H9 (cell line): Measurements from ENCODE around the gene USP5. TPM values are rescaled to one million over a fixed set of nuclear protein-coding genes. Genes with fewer than 3 reads are reported as not detected.
A peak's percentile ranks its signal among the peaks of the same experiment; 100 is the strongest.

ENCODE experiments used
- DNase-seq: peaks from one replicate; pipeline ENCODE4 v3.0.0-alpha.2; 2017
- H2AFZ ChIP-seq: one replicate; pipeline ENCODE4 v1.6.1; 2013; ENCODE audit warnings: mild to moderate bottlenecking, low read length, control low read depth, moderate library complexity
- H2AK5ac ChIP-seq: 2 replicates; pipeline ENCODE4 v1.6.1; 2013; ENCODE audit warnings: low read length, control low read depth, mixed read lengths; ENCODE audit not compliant: insufficient read length
- H2BK120ac ChIP-seq: one replicate; pipeline ENCODE4 v1.6.1; 2013; ENCODE audit warnings: low read depth, mild to moderate bottlenecking, low read length, control low read depth, inconsistent platforms; ENCODE audit not compliant: poor library complexity, severe bottlenecking
- H2BK12ac ChIP-seq: 2 replicates; pipeline ENCODE4 v1.6.1; 2013; ENCODE audit warnings: low read length, control low read depth, mixed read lengths, low read depth; ENCODE audit not compliant: insufficient read length
- H2BK15ac ChIP-seq: 2 replicates; pipeline ENCODE4 v1.6.1; 2013; ENCODE audit warnings: low read depth, low read length, control low read depth
- H2BK20ac ChIP-seq: one replicate; pipeline ENCODE4 v1.6.1; 2013; ENCODE audit warnings: low read depth, mild to moderate bottlenecking, low read length, control low read depth, inconsistent platforms; ENCODE audit not compliant: poor library complexity, severe bottlenecking
- H2BK5ac ChIP-seq: 2 replicates; pipeline ENCODE4 v1.6.1; 2013; ENCODE audit warnings: low read length, control low read depth, mixed read lengths; ENCODE audit not compliant: insufficient read length
- H3K14ac ChIP-seq: 2 replicates; pipeline ENCODE4 v1.6.1; 2013; ENCODE audit warnings: low read length, control low read depth; ENCODE audit not compliant: insufficient read depth
- H3K18ac ChIP-seq: 2 replicates; pipeline ENCODE4 v1.6.1; 2013; ENCODE audit warnings: low read depth, mild to moderate bottlenecking, mixed read lengths, low read length, control low read depth; ENCODE audit not compliant: insufficient read length
- H3K23ac ChIP-seq: 2 replicates; pipeline ENCODE4 v1.6.1; 2013; ENCODE audit warnings: low read length, control low read depth, mixed read lengths, low read depth; ENCODE audit not compliant: insufficient read length
- H3K23me2 ChIP-seq: 2 replicates; pipeline ENCODE4 v1.6.1; 2013; ENCODE audit warnings: low read depth, mild to moderate bottlenecking, mixed read lengths, low read length, control low read depth; ENCODE audit not compliant: insufficient read length, poor library complexity, severe bottlenecking
- H3K27ac ChIP-seq: 2 replicates; pipeline ENCODE4 v1.5.1; 2013; ENCODE audit warnings: low read length, control low read depth, mixed read lengths, low read depth; ENCODE audit not compliant: insufficient read length
- H3K27me3 ChIP-seq: 2 replicates; pipeline ENCODE4 v1.6.1; 2013; ENCODE audit warnings: low read length, control low read depth, inconsistent platforms; ENCODE audit not compliant: insufficient read depth
- H3K4ac ChIP-seq: 2 replicates; pipeline ENCODE4 v1.6.1; 2013; ENCODE audit warnings: low read depth, mild to moderate bottlenecking, control low read depth, inconsistent platforms, low read length, moderate library complexity
- H3K4me1 ChIP-seq: 2 replicates; pipeline ENCODE4 v1.6.1; 2013; ENCODE audit warnings: low read length, control low read depth, inconsistent platforms; ENCODE audit not compliant: insufficient read depth
- H3K4me2 ChIP-seq: 2 replicates; pipeline ENCODE4 v1.6.1; 2013; ENCODE audit warnings: low read length, control low read depth, mixed read lengths; ENCODE audit not compliant: insufficient read length, insufficient read depth
- H3K56ac ChIP-seq: 2 replicates; pipeline ENCODE4 v1.6.1; 2013; ENCODE audit warnings: low read depth, mild to moderate bottlenecking, mixed read lengths, low read length, control low read depth; ENCODE audit not compliant: insufficient read length
- H3K79me1 ChIP-seq: 2 replicates; pipeline ENCODE4 v1.6.1; 2013; ENCODE audit warnings: low read depth, mild to moderate bottlenecking, moderate library complexity, low read length, control low read depth, inconsistent platforms; ENCODE audit not compliant: insufficient read depth, poor library complexity, severe bottlenecking
- H3K79me2 ChIP-seq: 2 replicates; pipeline ENCODE4 v1.6.1; 2013; ENCODE audit warnings: low read length, control low read depth, inconsistent platforms; ENCODE audit not compliant: insufficient read depth
- H3K9ac ChIP-seq: 2 replicates; pipeline ENCODE4 v1.6.1; 2013; ENCODE audit warnings: low read length, control low read depth, mixed read lengths; ENCODE audit not compliant: insufficient read length; ENCODE audit errors: extremely low read depth
- H3K9me3 ChIP-seq: one replicate; pipeline ENCODE4 v1.6.1; 2013; ENCODE audit warnings: low read depth, low read length, inconsistent platforms; ENCODE audit not compliant: control insufficient read depth
- H3T11ph ChIP-seq: one replicate; pipeline ENCODE4 v1.6.1; 2013; ENCODE audit warnings: mild to moderate bottlenecking, low read length, control low read depth, inconsistent platforms
- H4K20me1 ChIP-seq: one replicate; pipeline ENCODE4 v1.6.1; 2013; ENCODE audit not compliant: control insufficient read depth, insufficient read length, insufficient read depth
- H4K5ac ChIP-seq: 2 replicates; pipeline ENCODE4 v1.6.1; 2013; ENCODE audit warnings: low read depth, mild to moderate bottlenecking, mixed read lengths, low read length, control low read depth; ENCODE audit not compliant: insufficient read length
- H4K8ac ChIP-seq: replicated peaks from 2 replicates; pipeline ENCODE4 v1.6.1; 2013; ENCODE audit warnings: low read length, control low read depth, mixed read lengths, low read depth; ENCODE audit not compliant: insufficient read length
- H4K91ac ChIP-seq: 2 replicates; pipeline ENCODE4 v1.6.1; 2013; ENCODE audit warnings: low read depth, mild to moderate bottlenecking, moderate library complexity, mixed read lengths, low read length, control low read depth; ENCODE audit not compliant: insufficient read length
- H3K27ac Mint-ChIP-seq, 3 experiments: 2 replicates in 2 of 3; 3 replicates in 1 of 3; pipeline ENCODE4 v1.8.0; 2020 to 2021; ENCODE audit warnings: mixed read lengths in 3 of 3, mild to moderate bottlenecking in 1 of 3, moderate library complexity in 1 of 3
- H3K27me3 Mint-ChIP-seq: 2 replicates; pipeline ENCODE4 v1.8.0; 2021; ENCODE audit warnings: low read depth, mild to moderate bottlenecking, moderate library complexity, mixed read lengths
- H3K36me3 Mint-ChIP-seq, 3 experiments: 2 replicates in 2 of 3; 3 replicates in 1 of 3; pipeline ENCODE4 v1.8.0; 2020 to 2021; ENCODE audit warnings: low read depth in 3 of 3, mixed read lengths in 3 of 3; ENCODE audit not compliant: insufficient read depth in 1 of 3
- H3K4me1 Mint-ChIP-seq, 2 experiments: 2 replicates each; pipeline ENCODE4 v1.8.0; 2020; ENCODE audit warnings: mixed read lengths in 2 of 2
- H3K4me3 Mint-ChIP-seq, 2 experiments: 2 replicates in 1 of 2; 3 replicates in 1 of 2; pipeline ENCODE4 v1.8.0; 2020 to 2021; ENCODE audit warnings: mild to moderate bottlenecking in 2 of 2, mixed read lengths in 2 of 2, moderate library complexity in 1 of 2
- H3K9me3 Mint-ChIP-seq, 2 experiments: 2 replicates in 1 of 2; 3 replicates in 1 of 2; pipeline ENCODE4 v1.8.0; 2020; ENCODE audit warnings: mild to moderate bottlenecking in 2 of 2, mixed read lengths in 2 of 2, moderate library complexity in 1 of 2
- CTCF ChIP-seq: fragments of 200-600 bp; sonication (generic); conservative IDR thresholded peaks from 3 replicates; pipeline ENCODE4 v1.8.0; 2021; ENCODE audit warnings: antibody characterized with exemption, mild to moderate bottlenecking
- WGBS: extraction: QIAGEN DNeasy Blood & Tissue Kit; methylation state at CpG from one replicate; pipeline ENCODE4 v1.1.7; 2013; ENCODE audit warnings: missing lambda C conversion rate, low lambda C conversion rate, mixed read lengths; ENCODE audit not compliant: insufficient read length; ENCODE audit errors: extremely low coverage; 5-methylcytosine and 5-hydroxymethylcytosine counted together
- total RNA-seq: library from RNA; stranded (reverse); gene quantifications from 2 replicates; pipeline ENCODE4 v1.2.1, GENCODE V29; 2021

Gene USP5
- total RNA-seq, 1 experiment from 2014 or later, result 143 TPM

- no peak overlapping the region for H2AK5ac ChIP-seq
- Mint-ChIP-seq H3K36me3 (peaks cover 24 to 30% (median 29%) of the 10 kb centered on the region in 3 experiments), H3K4me1 (peaks cover 43 to 60% of the 10 kb centered on the region in 2 experiments), H3K4me3 (peak overlapping the region; percentile 59 to 79), H3K27ac (peak overlapping the region; percentile 66 to 98 (median 68); a peak in 6 of 7 replicates), H3K27me3 (peaks cover 34% of the 10 kb centered on the region), H3K9me3 (no peaks in the 10 kb centered on the region)
- no peak overlapping the region for H3K18ac ChIP-seq
- TF ChIP-seq CTCF, result no peak
- peaks cover 6% of the 10 kb centered on the region for H4K20me1 ChIP-seq
- no CpG with 5 or more reads among the region's 22 CpGs for whole genome bisulfite sequencing
- H3K79me2 ChIP-seq, result peaks cover 2% of the 10 kb centered on the region; the same call in 1 of the 2 replicates
- H2BK12ac ChIP-seq, result no peak overlapping the region
- no peak for DNase-seq
- no peak overlapping the region for H3K56ac ChIP-seq
- no peaks in the 10 kb centered on the region; the same call in 1 of the 2 replicates for H3K27me3 ChIP-seq
- no peak overlapping the region for H2BK120ac ChIP-seq
- no peak overlapping the region for H4K5ac ChIP-seq
- H2BK5ac ChIP-seq, result no peak overlapping the region
- no peak overlapping the region for H2BK15ac ChIP-seq
- no peak overlapping the region for H3K14ac ChIP-seq
- H3T11ph ChIP-seq, result no peak overlapping the region
- H3K9me3 ChIP-seq, result no peaks in the 10 kb centered on the region
- H2AFZ ChIP-seq, result no peak overlapping the region
- no peak overlapping the region for H3K27ac ChIP-seq
- peaks cover 17% of the 10 kb centered on the region for H3K23me2 ChIP-seq
- peak overlapping the region; percentile 80 for H3K4me2 ChIP-seq
- no peak overlapping the region for H4K8ac ChIP-seq
- H4K91ac ChIP-seq, result no peak overlapping the region
- no peak overlapping the region for H3K4ac ChIP-seq
- H3K9ac ChIP-seq, result no peak overlapping the region
- peaks cover 3% of the 10 kb centered on the region; the same call in 1 of the 2 replicates for H3K4me1 ChIP-seq
- H2BK20ac ChIP-seq, result no peak overlapping the region
- H3K23ac ChIP-seq, result no peak overlapping the region
- no peaks in the 10 kb centered on the region for H3K79me1 ChIP-seq
These were observed 25.1 kb upstream of the USP5 start for GRCh38 chr12:6826734-6827436.
